Activated naive CD8-positive, alpha-beta T cell treated with anti-CD3 and anti-CD28 coated beads, Interleukin-2, amount 50 U/mL, for 24 hours (primary cell): ENCODE measurements around the gene MRPS26.
"Not testable (repeated sequence)": the region's sequence is repeated elsewhere in the genome, so short reads cannot be mapped to it uniquely, and the experiment has no call there.

Experiments used
- ATAC-seq: fragments of 150-1000 bp; cut with Tn5 transposase; one replicate; pipeline ENCODE4 v1.10.0; 2021
- DNase-seq: peaks from one replicate; pipeline ENCODE4 v3.0.0; 2021
- H3K27ac Mint-ChIP-seq: one replicate; pipeline ENCODE4 v1.8.0; 2021; ENCODE audit warnings: mild to moderate bottlenecking, mixed read lengths
- H3K27me3 Mint-ChIP-seq: one replicate; pipeline ENCODE4 v1.8.0; 2021; ENCODE audit warnings: mixed read lengths
- H3K36me3 Mint-ChIP-seq: one replicate; pipeline ENCODE4 v1.8.0; 2021; ENCODE audit warnings: low read depth, mixed read lengths
- H3K4me1 Mint-ChIP-seq: one replicate; pipeline ENCODE4 v1.8.0; 2021; ENCODE audit warnings: mixed read lengths
- H3K4me3 Mint-ChIP-seq: one replicate; pipeline ENCODE4 v1.8.0; 2021; ENCODE audit warnings: mild to moderate bottlenecking, moderate library complexity, mixed read lengths
- H3K9me3 Mint-ChIP-seq: one replicate; pipeline ENCODE4 v1.8.0; 2021; ENCODE audit warnings: mixed read lengths

Gene MRPS26

GRCh38 chr20:3045816-3046676 is at the start of gene MRPS26:
TSS of gene MRPS26 (plus strand) at chr20:3046052. CDS start at chr20:3046069, 17 bp downstream.
- Mint-ChIP-seq H3K27ac (peak within 1 kb of the TSS; percentile 75), H3K4me3 (peak within 1 kb of the TSS; percentile 89), H3K9me3 (no peaks in the 10 kb centered on the region), H3K27me3 (no peaks in the 10 kb centered on the region), H3K36me3 (peaks cover 24% of the 10 kb centered on the region), H3K4me1 (peaks cover 19% of the 10 kb centered on the region)
- peak; percentile 88 for DNase-seq
- peak; percentile 92 for ATAC-seq

- H3K27me3 Mint-ChIP-seq = no peaks in the 10 kb centered on the region
- H3K27ac Mint-ChIP-seq = no peak overlapping the region
- peaks cover 14% of the 10 kb centered on the region for H3K36me3 Mint-ChIP-seq
- DNase-seq = no peak
- H3K4me1 Mint-ChIP-seq = no peaks in the 10 kb centered on the region
- no peak for ATAC-seq
- no peaks in the 10 kb centered on the region for H3K9me3 Mint-ChIP-seq
- H3K4me3 Mint-ChIP-seq = no peak overlapping the region
Observed at GRCh38 chr20:2998728-2999127, 47.1 kb upstream of the MRPS26 start.

GRCh38 chr20:3000852-3001523 is 44.9 kb upstream of the MRPS26 start:
- Mint-ChIP-seq H3K4me3 (no peak overlapping the region), H3K36me3 (peaks cover 15% of the 10 kb centered on the region), H3K4me1 (no peaks in the 10 kb centered on the region), H3K9me3 (no peaks in the 10 kb centered on the region), H3K27ac (no peak overlapping the region), H3K27me3 (no peaks in the 10 kb centered on the region)
- ATAC-seq = peak; percentile 69
- no peak for DNase-seq

GRCh38 chr20:3003416-3003815 is 42.4 kb upstream of the MRPS26 start:
- Mint-ChIP-seq H3K27me3 (no peaks in the 10 kb centered on the region), H3K27ac (no peak overlapping the region), H3K4me1 (no peaks in the 10 kb centered on the region), H3K4me3 (no peak overlapping the region), H3K9me3 (no peaks in the 10 kb centered on the region), H3K36me3 (peaks cover 28% of the 10 kb centered on the region)
- DNase-seq = no peak
- ATAC-seq = no peak

GRCh38 chr20:3010985-3011723 is 34.7 kb upstream of the MRPS26 start:
- no peaks in the 10 kb centered on the region for H3K27me3 Mint-ChIP-seq
- peak overlapping the region; percentile 88 for H3K27ac Mint-ChIP-seq
- H3K4me3 Mint-ChIP-seq = peak overlapping the region; percentile 4
- ATAC-seq = peak; percentile 79
- peaks cover 39% of the 10 kb centered on the region for H3K36me3 Mint-ChIP-seq
- no peaks in the 10 kb centered on the region for H3K9me3 Mint-ChIP-seq
- peaks cover 48% of the 10 kb centered on the region for H3K4me1 Mint-ChIP-seq
- no peak for DNase-seq

GRCh38 chr20:3011752-3012151 is 34.1 kb upstream of the MRPS26 start:
- Mint-ChIP-seq H3K4me1 (peaks cover 50% of the 10 kb centered on the region), H3K27me3 (no peaks in the 10 kb centered on the region), H3K36me3 (peaks cover 39% of the 10 kb centered on the region), H3K27ac (peak overlapping the region; percentile 88), H3K4me3 (no peak overlapping the region), H3K9me3 (no peaks in the 10 kb centered on the region)
- peak; percentile 76 for ATAC-seq
- DNase-seq = no peak

- Mint-ChIP-seq H3K4me1 (peaks cover 50% of the 10 kb centered on the region), H3K36me3 (peaks cover 38% of the 10 kb centered on the region)
Observed at GRCh38 chr20:3013771-3014170, 32.1 kb upstream of the MRPS26 start.

GRCh38 chr20:3014179-3014578 is 31.7 kb upstream of the MRPS26 start:
- DNase-seq (no peak), ATAC-seq (no peak)
- peaks cover 50% of the 10 kb centered on the region for H3K4me1 Mint-ChIP-seq
- H3K4me3 Mint-ChIP-seq = no peak overlapping the region
- H3K27me3 Mint-ChIP-seq = no peaks in the 10 kb centered on the region
- H3K36me3 Mint-ChIP-seq = peaks cover 34% of the 10 kb centered on the region
- H3K9me3 Mint-ChIP-seq = no peaks in the 10 kb centered on the region
- peak overlapping the region; percentile 76 for H3K27ac Mint-ChIP-seq

More at GRCh38 chr20:3013771-3014170, 32.1 kb upstream of the MRPS26 start:
- Mint-ChIP-seq H3K27me3 (no peaks in the 10 kb centered on the region), H3K27ac (no peak overlapping the region), H3K9me3 (no peaks in the 10 kb centered on the region), H3K4me3 (no peak overlapping the region)
- DNase-seq (no peak), ATAC-seq (no peak)

- H3K4me3 Mint-ChIP-seq = no peak overlapping the region
- H3K27ac Mint-ChIP-seq = peak overlapping the region; percentile 76
- DNase-seq (no peak), ATAC-seq (peak; percentile 66)
- H3K27me3 Mint-ChIP-seq = no peaks in the 10 kb centered on the region
- no peaks in the 10 kb centered on the region for H3K9me3 Mint-ChIP-seq
- peaks cover 30% of the 10 kb centered on the region for H3K36me3 Mint-ChIP-seq
- peaks cover 47% of the 10 kb centered on the region for H3K4me1 Mint-ChIP-seq
Observed at GRCh38 chr20:3014662-3015061, 31.2 kb upstream of the MRPS26 start.

- not testable (repeated sequence) for H3K9me3 Mint-ChIP-seq, DNase-seq, ATAC-seq, H3K27me3 Mint-ChIP-seq, H3K4me3 Mint-ChIP-seq
- Mint-ChIP-seq H3K27ac (peak overlapping the region; percentile 76), H3K4me1 (peaks cover 47% of the 10 kb centered on the region), H3K36me3 (peaks cover 26% of the 10 kb centered on the region)
Observed at GRCh38 chr20:3015302-3015701, 30.6 kb upstream of the MRPS26 start.

- peaks cover 38% of the 10 kb centered on the region for H3K36me3 Mint-ChIP-seq
- no peak overlapping the region for H3K4me3 Mint-ChIP-seq
- H3K9me3 Mint-ChIP-seq = no peaks in the 10 kb centered on the region
- H3K27ac Mint-ChIP-seq = peak overlapping the region; percentile 58
- H3K4me1 Mint-ChIP-seq = peaks cover under 1% of the 10 kb centered on the region
- DNase-seq (no peak), ATAC-seq (no peak)
- H3K27me3 Mint-ChIP-seq = no peaks in the 10 kb centered on the region
Observed at GRCh38 chr20:3021327-3021726, 24.5 kb upstream of the MRPS26 start.

GRCh38 chr20:3021777-3022176 is 24.1 kb upstream of the MRPS26 start:
- Mint-ChIP-seq H3K4me1 (no peaks in the 10 kb centered on the region), H3K4me3 (no peak overlapping the region), H3K27ac (no peak overlapping the region), H3K27me3 (no peaks in the 10 kb centered on the region), H3K36me3 (peaks cover 36% of the 10 kb centered on the region), H3K9me3 (no peaks in the 10 kb centered on the region)
- no peak for DNase-seq
- peak; percentile 40 for ATAC-seq

GRCh38 chr20:3022559-3023490 is 23.0 kb upstream of the MRPS26 start:
- not testable (repeated sequence) for H3K27ac Mint-ChIP-seq, H3K4me3 Mint-ChIP-seq, H3K4me1 Mint-ChIP-seq, H3K27me3 Mint-ChIP-seq, DNase-seq, H3K9me3 Mint-ChIP-seq, ATAC-seq
- H3K36me3 Mint-ChIP-seq = peaks cover 31% of the 10 kb centered on the region

- H3K27me3 Mint-ChIP-seq = no peaks in the 10 kb centered on the region
- no peaks in the 10 kb centered on the region for H3K9me3 Mint-ChIP-seq
- no peaks in the 10 kb centered on the region for H3K4me1 Mint-ChIP-seq
- DNase-seq = no peak
- no peak overlapping the region for H3K4me3 Mint-ChIP-seq
- peaks cover 18% of the 10 kb centered on the region for H3K36me3 Mint-ChIP-seq
- H3K27ac Mint-ChIP-seq = no peak overlapping the region
- ATAC-seq = no peak
Observed at GRCh38 chr20:3027987-3028386, 17.9 kb upstream of the MRPS26 start.
